H9 (cell line): ENCODE measurements around the gene CD164L2. TPM values are rescaled to one million over a fixed set of nuclear protein-coding genes. Genes with fewer than 3 reads are reported as not detected.
A peak's percentile ranks its signal among the peaks of the same experiment; 100 is the strongest.
"Not testable (repeated sequence)": the region's sequence is repeated elsewhere in the genome, so short reads cannot be mapped to it uniquely, and the experiment has no call there.

Experiments
- DNase-seq: peaks from one replicate; pipeline ENCODE4 v3.0.0-alpha.2; 2017
- H2AFZ ChIP-seq: one replicate; pipeline ENCODE4 v1.6.1; 2013; ENCODE audit warnings: mild to moderate bottlenecking, low read length, control low read depth, moderate library complexity
- H2AK5ac ChIP-seq: 2 replicates; pipeline ENCODE4 v1.6.1; 2013; ENCODE audit warnings: low read length, control low read depth, mixed read lengths; ENCODE audit not compliant: insufficient read length
- H2BK120ac ChIP-seq: one replicate; pipeline ENCODE4 v1.6.1; 2013; ENCODE audit warnings: low read depth, mild to moderate bottlenecking, low read length, control low read depth, inconsistent platforms; ENCODE audit not compliant: poor library complexity, severe bottlenecking
- H2BK12ac ChIP-seq: 2 replicates; pipeline ENCODE4 v1.6.1; 2013; ENCODE audit warnings: low read length, control low read depth, mixed read lengths, low read depth; ENCODE audit not compliant: insufficient read length
- H2BK15ac ChIP-seq: 2 replicates; pipeline ENCODE4 v1.6.1; 2013; ENCODE audit warnings: low read depth, low read length, control low read depth
- H2BK20ac ChIP-seq: one replicate; pipeline ENCODE4 v1.6.1; 2013; ENCODE audit warnings: low read depth, mild to moderate bottlenecking, low read length, control low read depth, inconsistent platforms; ENCODE audit not compliant: poor library complexity, severe bottlenecking
- H2BK5ac ChIP-seq: 2 replicates; pipeline ENCODE4 v1.6.1; 2013; ENCODE audit warnings: low read length, control low read depth, mixed read lengths; ENCODE audit not compliant: insufficient read length
- H3K14ac ChIP-seq: 2 replicates; pipeline ENCODE4 v1.6.1; 2013; ENCODE audit warnings: low read length, control low read depth; ENCODE audit not compliant: insufficient read depth
- H3K18ac ChIP-seq: 2 replicates; pipeline ENCODE4 v1.6.1; 2013; ENCODE audit warnings: low read depth, mild to moderate bottlenecking, mixed read lengths, low read length, control low read depth; ENCODE audit not compliant: insufficient read length
- H3K23ac ChIP-seq: 2 replicates; pipeline ENCODE4 v1.6.1; 2013; ENCODE audit warnings: low read length, control low read depth, mixed read lengths, low read depth; ENCODE audit not compliant: insufficient read length
- H3K23me2 ChIP-seq: 2 replicates; pipeline ENCODE4 v1.6.1; 2013; ENCODE audit warnings: low read depth, mild to moderate bottlenecking, mixed read lengths, low read length, control low read depth; ENCODE audit not compliant: insufficient read length, poor library complexity, severe bottlenecking
- H3K27ac ChIP-seq: 2 replicates; pipeline ENCODE4 v1.5.1; 2013; ENCODE audit warnings: low read length, control low read depth, mixed read lengths, low read depth; ENCODE audit not compliant: insufficient read length
- H3K27me3 ChIP-seq: 2 replicates; pipeline ENCODE4 v1.6.1; 2013; ENCODE audit warnings: low read length, control low read depth, inconsistent platforms; ENCODE audit not compliant: insufficient read depth
- H3K4ac ChIP-seq: 2 replicates; pipeline ENCODE4 v1.6.1; 2013; ENCODE audit warnings: low read depth, mild to moderate bottlenecking, control low read depth, inconsistent platforms, low read length, moderate library complexity
- H3K4me1 ChIP-seq: 2 replicates; pipeline ENCODE4 v1.6.1; 2013; ENCODE audit warnings: low read length, control low read depth, inconsistent platforms; ENCODE audit not compliant: insufficient read depth
- H3K4me2 ChIP-seq: 2 replicates; pipeline ENCODE4 v1.6.1; 2013; ENCODE audit warnings: low read length, control low read depth, mixed read lengths; ENCODE audit not compliant: insufficient read length, insufficient read depth
- H3K56ac ChIP-seq: 2 replicates; pipeline ENCODE4 v1.6.1; 2013; ENCODE audit warnings: low read depth, mild to moderate bottlenecking, mixed read lengths, low read length, control low read depth; ENCODE audit not compliant: insufficient read length
- H3K79me1 ChIP-seq: 2 replicates; pipeline ENCODE4 v1.6.1; 2013; ENCODE audit warnings: low read depth, mild to moderate bottlenecking, moderate library complexity, low read length, control low read depth, inconsistent platforms; ENCODE audit not compliant: insufficient read depth, poor library complexity, severe bottlenecking
- H3K79me2 ChIP-seq: 2 replicates; pipeline ENCODE4 v1.6.1; 2013; ENCODE audit warnings: low read length, control low read depth, inconsistent platforms; ENCODE audit not compliant: insufficient read depth
- H3K9ac ChIP-seq: 2 replicates; pipeline ENCODE4 v1.6.1; 2013; ENCODE audit warnings: low read length, control low read depth, mixed read lengths; ENCODE audit not compliant: insufficient read length; ENCODE audit errors: extremely low read depth
- H3K9me3 ChIP-seq: one replicate; pipeline ENCODE4 v1.6.1; 2013; ENCODE audit warnings: low read depth, low read length, inconsistent platforms; ENCODE audit not compliant: control insufficient read depth
- H3T11ph ChIP-seq: one replicate; pipeline ENCODE4 v1.6.1; 2013; ENCODE audit warnings: mild to moderate bottlenecking, low read length, control low read depth, inconsistent platforms
- H4K20me1 ChIP-seq: one replicate; pipeline ENCODE4 v1.6.1; 2013; ENCODE audit not compliant: control insufficient read depth, insufficient read length, insufficient read depth
- H4K5ac ChIP-seq: 2 replicates; pipeline ENCODE4 v1.6.1; 2013; ENCODE audit warnings: low read depth, mild to moderate bottlenecking, mixed read lengths, low read length, control low read depth; ENCODE audit not compliant: insufficient read length
- H4K8ac ChIP-seq: replicated peaks from 2 replicates; pipeline ENCODE4 v1.6.1; 2013; ENCODE audit warnings: low read length, control low read depth, mixed read lengths, low read depth; ENCODE audit not compliant: insufficient read length
- H4K91ac ChIP-seq: 2 replicates; pipeline ENCODE4 v1.6.1; 2013; ENCODE audit warnings: low read depth, mild to moderate bottlenecking, moderate library complexity, mixed read lengths, low read length, control low read depth; ENCODE audit not compliant: insufficient read length
- H3K27ac Mint-ChIP-seq, 3 experiments: 2 replicates in 2 of 3; 3 replicates in 1 of 3; pipeline ENCODE4 v1.8.0; 2020 to 2021; ENCODE audit warnings: mixed read lengths in 3 of 3, mild to moderate bottlenecking in 1 of 3, moderate library complexity in 1 of 3
- H3K27me3 Mint-ChIP-seq: 2 replicates; pipeline ENCODE4 v1.8.0; 2021; ENCODE audit warnings: low read depth, mild to moderate bottlenecking, moderate library complexity, mixed read lengths
- H3K36me3 Mint-ChIP-seq, 3 experiments: 2 replicates in 2 of 3; 3 replicates in 1 of 3; pipeline ENCODE4 v1.8.0; 2020 to 2021; ENCODE audit warnings: low read depth in 3 of 3, mixed read lengths in 3 of 3; ENCODE audit not compliant: insufficient read depth in 1 of 3
- H3K4me1 Mint-ChIP-seq, 2 experiments: 2 replicates each; pipeline ENCODE4 v1.8.0; 2020; ENCODE audit warnings: mixed read lengths in 2 of 2
- H3K4me3 Mint-ChIP-seq, 2 experiments: 2 replicates in 1 of 2; 3 replicates in 1 of 2; pipeline ENCODE4 v1.8.0; 2020 to 2021; ENCODE audit warnings: mild to moderate bottlenecking in 2 of 2, mixed read lengths in 2 of 2, moderate library complexity in 1 of 2
- H3K9me3 Mint-ChIP-seq, 2 experiments: 2 replicates in 1 of 2; 3 replicates in 1 of 2; pipeline ENCODE4 v1.8.0; 2020; ENCODE audit warnings: mild to moderate bottlenecking in 2 of 2, mixed read lengths in 2 of 2, moderate library complexity in 1 of 2
- CTCF ChIP-seq: fragments of 200-600 bp; sonication (generic); conservative IDR thresholded peaks from 3 replicates; pipeline ENCODE4 v1.8.0; 2021; ENCODE audit warnings: antibody characterized with exemption, mild to moderate bottlenecking
- WGBS: extraction: QIAGEN DNeasy Blood & Tissue Kit; methylation state at CpG from one replicate; pipeline ENCODE4 v1.1.7; 2013; ENCODE audit warnings: missing lambda C conversion rate, low lambda C conversion rate, mixed read lengths; ENCODE audit not compliant: insufficient read length; ENCODE audit errors: extremely low coverage; 5-methylcytosine and 5-hydroxymethylcytosine counted together
- total RNA-seq: library from RNA; stranded (reverse); gene quantifications from 2 replicates; pipeline ENCODE4 v1.2.1, GENCODE V29; 2021

The CD164L2 gene
- total RNA-seq, 1 experiment from 2014 or later = 1.2 TPM

- no peaks in the 10 kb centered on the region for H3K9me3 Mint-ChIP-seq
- Histone ChIP-seq H4K91ac (no peak overlapping the region), H4K5ac (no peak overlapping the region), H3K27me3 (no peaks in the 10 kb centered on the region), H3K56ac (no peak overlapping the region), H2BK20ac (no peak overlapping the region), H2BK12ac (no peak overlapping the region), H3K79me1 (no peaks in the 10 kb centered on the region), H2AK5ac (no peak overlapping the region), H2BK15ac (no peak overlapping the region), H2BK120ac (no peak overlapping the region), H3T11ph (no peak overlapping the region), H3K4ac (no peak overlapping the region), H3K4me1 (no peaks in the 10 kb centered on the region), H3K27ac (no peak overlapping the region), H3K23me2 (no peaks in the 10 kb centered on the region), H4K8ac (no peak overlapping the region), H3K14ac (no peak overlapping the region), H2AFZ (no peak overlapping the region), H3K79me2 (no peaks in the 10 kb centered on the region), H3K9ac (no peak overlapping the region), H2BK5ac (no peak overlapping the region), H4K20me1 (no peaks in the 10 kb centered on the region), H3K9me3 (no peaks in the 10 kb centered on the region), H3K4me2 (no peak overlapping the region), H3K18ac (no peak overlapping the region), H3K23ac (no peak overlapping the region)
- WGBS = no CpG with 5 or more reads among the region's 9 CpGs
- no peak overlapping the region for H3K4me3 Mint-ChIP-seq
- no peak overlapping the region; a peak in 2 of 7 replicates for H3K27ac Mint-ChIP-seq
- no peak for DNase-seq
- H3K4me1 Mint-ChIP-seq = peaks cover 28 to 39% of the 10 kb centered on the region in 2 experiments
- H3K36me3 Mint-ChIP-seq = peaks cover 22 to 50% (median 48%) of the 10 kb centered on the region in 3 experiments; a peak in 6 of 7 replicates
- H3K27me3 Mint-ChIP-seq = no peaks in the 10 kb centered on the region
- TF ChIP-seq CTCF = no peak
Observed at GRCh38 chr1:27408151-27408550, 25.0 kb upstream of the CD164L2 start.

DNA sequence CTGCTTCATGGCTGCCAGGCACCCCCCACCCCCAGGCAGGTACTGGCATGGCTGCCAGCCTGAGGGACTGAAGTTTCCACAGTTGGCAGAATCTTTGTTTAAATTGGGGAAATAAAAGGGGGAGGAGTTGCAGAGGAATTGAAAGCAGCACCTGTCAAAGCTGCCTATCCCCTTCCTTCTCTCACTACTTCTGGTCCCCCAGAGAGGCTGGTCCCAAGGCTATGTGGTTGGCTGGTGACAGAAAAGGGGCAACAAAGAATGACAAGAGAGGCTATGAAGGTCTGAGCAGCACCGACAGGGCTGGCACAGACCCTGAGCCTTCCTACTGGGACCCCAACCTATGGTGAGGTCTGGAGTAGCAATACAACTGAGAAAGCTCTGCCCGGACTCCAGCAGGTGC lies 23.7 kb upstream of the CD164L2 start:
- H2AFZ ChIP-seq, H3K23ac ChIP-seq, H4K5ac ChIP-seq, H4K8ac ChIP-seq, H3K14ac ChIP-seq, H3K79me1 ChIP-seq, H3K4me2 ChIP-seq, H2BK120ac ChIP-seq, H3K9me3 Mint-ChIP-seq, H2BK20ac ChIP-seq, H3K56ac ChIP-seq, H3K9ac ChIP-seq, H4K91ac ChIP-seq, H3K4ac ChIP-seq, H3K23me2 ChIP-seq, H3K79me2 ChIP-seq, H3K9me3 ChIP-seq, H3K18ac ChIP-seq, H3K4me1 ChIP-seq, H2BK5ac ChIP-seq, H2BK15ac ChIP-seq, H2BK12ac ChIP-seq, DNase-seq, H2AK5ac ChIP-seq, H4K20me1 ChIP-seq, H3K27ac ChIP-seq, H3K27me3 ChIP-seq, H3K4me3 Mint-ChIP-seq, H3K27me3 Mint-ChIP-seq, H3T11ph ChIP-seq: not testable (repeated sequence)
- Mint-ChIP-seq H3K36me3 (peaks cover 15 to 37% (median 36%) of the 10 kb centered on the region in 3 experiments; a peak in 6 of 7 replicates), H3K27ac (peak overlapping the region in 1 of 3 experiments; percentile 98; a peak in 1 of 7 replicates), H3K4me1 (peaks cover 34 to 48% of the 10 kb centered on the region in 2 experiments)
- no CpG with 5 or more reads among the region's 2 CpGs for WGBS
